K562 (cell line): ENCODE data around the gene PREB. TPM values are rescaled to one million over a fixed set of nuclear protein-coding genes. Genes with fewer than 3 reads are reported as not detected.

Experiments used
- CBX2 ChIP-seq: fragments of 200-600 bp; sonication (generic); IDR thresholded peaks from one replicate; pipeline ENCODE4 v1.6.1; 2012; ENCODE audit warnings: mild to moderate bottlenecking, low read length, inconsistent platforms; ENCODE audit not compliant: insufficient read depth, poor library complexity, severe bottlenecking
- DDX20 ChIP-seq: fragments of 450-650 bp; IDR thresholded peaks from 2 replicates; pipeline ENCODE4 v1.6.1; 2016; ENCODE audit warnings: missing genetic modification characterization, low read depth, mild to moderate bottlenecking, missing compliant biosample characterization, moderate library complexity
- ERF ChIP-seq: fragments of 450-650 bp; formaldehyde crosslinking; IDR thresholded peaks from 2 replicates; pipeline ENCODE4 v1.4.0; 2020; ENCODE audit warnings: mild to moderate bottlenecking, mixed read lengths
- NONO ChIP-seq, 2 experiments: fragments of 200-400 bp in 1 of 2; fragments of 450-650 bp in 1 of 2; formaldehyde crosslinking in 1 of 2; IDR thresholded peaks; 2 replicates each; pipeline ENCODE4 v1.6.1; 2017; ENCODE audit warnings: low read depth in 2 of 2, mild to moderate bottlenecking in 2 of 2, moderate library complexity in 2 of 2, low read length in 1 of 2
- PCBP1 ChIP-seq: fragments of 200-400 bp; formaldehyde crosslinking; IDR thresholded peaks from 2 replicates; pipeline ENCODE4 v1.6.1; 2018; ENCODE audit warnings: mild to moderate bottlenecking, low read depth, low read length; ENCODE audit not compliant: poor library complexity, severe bottlenecking
- PHB ChIP-seq: fragments of 250-450 bp; sonication (Bioruptor Pico); IDR thresholded peaks from 2 replicates; pipeline ENCODE4 v1.5.0; 2021
- RB1 ChIP-seq: fragments of 450-650 bp; IDR thresholded peaks from 2 replicates; pipeline ENCODE4 v1.6.1; 2017; ENCODE audit warnings: low read depth, mild to moderate bottlenecking
- TARDBP ChIP-seq: fragments of 450-650 bp; IDR thresholded peaks from 2 replicates; pipeline ENCODE4 v1.6.1; 2016
- ZNF316 ChIP-seq: fragments of 450-650 bp; IDR thresholded peaks from 2 replicates; pipeline ENCODE4 v1.6.1; 2016
- polyA plus RNA-seq, 8 experiments: library from polyadenylated mRNA; depleted of rRNA in 4 of 8; stranded (reverse) in 5 of 8; unstranded in 3 of 8; fragments of >200 nt; fragmentation: Nextera tagmentation in 2 of 8; fragmentation: Illumina TruSeq in 1 of 8; extraction: Ambion mirVana in 2 of 8; extraction: Trizol in 1 of 8; gene quantifications; 2 replicates each; pipeline versions ENCODE4 v1.2.1 to v1.2.3, GENCODE V29; 2011 to 2014; ENCODE audit warnings: inconsistent platforms in 1 of 8, missing spikeins in 1 of 8
- total RNA-seq, 7 experiments: library from RNA; depleted of rRNA in 6 of 7; stranded (reverse); fragments of >200 nt in 6 of 7; fragmentation: Illumina TruSeq in 2 of 7; extraction: Trizol in 2 of 7; gene quantifications; 2 replicates each; pipeline versions ENCODE4 v1.2.1 to v1.2.3, GENCODE V29; 2011 to 2021; ENCODE audit warnings: low replicate concordance in 1 of 7
- TF ChIP-seq, protein P1 (sequence below): fragments of 250-450 bp; sonication (Bioruptor Pico); IDR thresholded peaks from 2 replicates; pipeline ENCODE4 v1.4.0; 2020
- TF ChIP-seq, protein P2 (sequence below): sonication (generic); formaldehyde crosslinking; IDR thresholded peaks from 2 replicates; pipeline ENCODE4 v1.8.1; 2023; ENCODE audit warnings: mild to moderate bottlenecking, missing genetic modification reagents
- TF ChIP-seq, protein P3 (sequence below): fragments of 250-450 bp; sonication (Bioruptor Pico); IDR thresholded peaks from 2 replicates; pipeline ENCODE4 v1.8.0; 2021; ENCODE audit warnings: moderate library complexity, mild to moderate bottlenecking, inconsistent platforms
- TF ChIP-seq, protein P4 (sequence below): fragments of 450-650 bp; IDR thresholded peaks from 2 replicates; pipeline ENCODE4 v1.6.1; 2018; ENCODE audit not compliant: partially characterized antibody

Gene PREB
- total and polyA plus RNA-seq, 9 of the 15 experiments (the other 6 are each of a cell fraction or from before 2014, with no cell fraction given): 35.1 to 84.2 (median 67.2) TPM

DNA sequence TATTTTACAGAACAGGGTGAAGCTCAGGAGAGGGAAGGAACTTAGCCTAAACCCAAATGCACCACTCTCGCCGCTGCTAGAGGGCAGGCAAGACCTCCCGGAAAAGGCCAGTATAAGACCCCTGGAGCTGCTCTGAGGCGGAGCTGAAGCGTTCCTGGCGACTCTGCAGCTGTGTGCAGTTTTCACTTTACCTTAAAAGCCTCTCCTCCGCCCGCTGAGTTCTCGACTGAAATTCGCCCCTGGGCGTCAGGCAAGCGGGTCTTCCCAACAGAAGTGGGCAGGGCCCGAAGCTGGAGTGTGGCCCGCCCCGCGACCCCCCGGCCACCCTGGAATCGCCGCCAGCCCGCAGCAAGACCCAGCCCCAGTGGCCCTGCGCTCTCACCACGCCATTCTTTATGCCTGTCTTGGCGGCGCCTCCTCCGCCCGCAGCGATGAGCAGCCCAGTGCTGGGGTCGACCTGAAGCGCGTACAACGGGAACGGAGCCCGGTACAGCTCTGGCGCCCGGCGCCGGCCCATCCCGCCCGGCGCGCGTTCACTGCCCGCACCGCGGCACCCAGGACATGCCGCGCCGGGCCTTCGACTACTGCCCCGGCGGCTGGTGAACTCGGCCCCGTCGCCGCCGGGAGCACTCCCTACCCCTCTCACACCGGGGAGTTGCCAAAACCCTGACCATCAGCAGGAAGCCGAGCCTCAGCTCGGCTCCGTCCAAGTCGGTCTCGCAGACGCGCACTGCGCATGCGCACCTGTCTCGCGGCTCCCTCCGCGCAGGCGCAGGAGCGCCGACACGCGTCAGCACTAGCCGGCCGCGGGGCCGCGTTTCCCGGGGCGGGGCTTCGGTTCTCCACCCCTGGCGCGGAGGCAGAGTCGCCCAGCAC lies at the start of gene PREB (continued):
- TF ChIP-seq, protein P1, sequence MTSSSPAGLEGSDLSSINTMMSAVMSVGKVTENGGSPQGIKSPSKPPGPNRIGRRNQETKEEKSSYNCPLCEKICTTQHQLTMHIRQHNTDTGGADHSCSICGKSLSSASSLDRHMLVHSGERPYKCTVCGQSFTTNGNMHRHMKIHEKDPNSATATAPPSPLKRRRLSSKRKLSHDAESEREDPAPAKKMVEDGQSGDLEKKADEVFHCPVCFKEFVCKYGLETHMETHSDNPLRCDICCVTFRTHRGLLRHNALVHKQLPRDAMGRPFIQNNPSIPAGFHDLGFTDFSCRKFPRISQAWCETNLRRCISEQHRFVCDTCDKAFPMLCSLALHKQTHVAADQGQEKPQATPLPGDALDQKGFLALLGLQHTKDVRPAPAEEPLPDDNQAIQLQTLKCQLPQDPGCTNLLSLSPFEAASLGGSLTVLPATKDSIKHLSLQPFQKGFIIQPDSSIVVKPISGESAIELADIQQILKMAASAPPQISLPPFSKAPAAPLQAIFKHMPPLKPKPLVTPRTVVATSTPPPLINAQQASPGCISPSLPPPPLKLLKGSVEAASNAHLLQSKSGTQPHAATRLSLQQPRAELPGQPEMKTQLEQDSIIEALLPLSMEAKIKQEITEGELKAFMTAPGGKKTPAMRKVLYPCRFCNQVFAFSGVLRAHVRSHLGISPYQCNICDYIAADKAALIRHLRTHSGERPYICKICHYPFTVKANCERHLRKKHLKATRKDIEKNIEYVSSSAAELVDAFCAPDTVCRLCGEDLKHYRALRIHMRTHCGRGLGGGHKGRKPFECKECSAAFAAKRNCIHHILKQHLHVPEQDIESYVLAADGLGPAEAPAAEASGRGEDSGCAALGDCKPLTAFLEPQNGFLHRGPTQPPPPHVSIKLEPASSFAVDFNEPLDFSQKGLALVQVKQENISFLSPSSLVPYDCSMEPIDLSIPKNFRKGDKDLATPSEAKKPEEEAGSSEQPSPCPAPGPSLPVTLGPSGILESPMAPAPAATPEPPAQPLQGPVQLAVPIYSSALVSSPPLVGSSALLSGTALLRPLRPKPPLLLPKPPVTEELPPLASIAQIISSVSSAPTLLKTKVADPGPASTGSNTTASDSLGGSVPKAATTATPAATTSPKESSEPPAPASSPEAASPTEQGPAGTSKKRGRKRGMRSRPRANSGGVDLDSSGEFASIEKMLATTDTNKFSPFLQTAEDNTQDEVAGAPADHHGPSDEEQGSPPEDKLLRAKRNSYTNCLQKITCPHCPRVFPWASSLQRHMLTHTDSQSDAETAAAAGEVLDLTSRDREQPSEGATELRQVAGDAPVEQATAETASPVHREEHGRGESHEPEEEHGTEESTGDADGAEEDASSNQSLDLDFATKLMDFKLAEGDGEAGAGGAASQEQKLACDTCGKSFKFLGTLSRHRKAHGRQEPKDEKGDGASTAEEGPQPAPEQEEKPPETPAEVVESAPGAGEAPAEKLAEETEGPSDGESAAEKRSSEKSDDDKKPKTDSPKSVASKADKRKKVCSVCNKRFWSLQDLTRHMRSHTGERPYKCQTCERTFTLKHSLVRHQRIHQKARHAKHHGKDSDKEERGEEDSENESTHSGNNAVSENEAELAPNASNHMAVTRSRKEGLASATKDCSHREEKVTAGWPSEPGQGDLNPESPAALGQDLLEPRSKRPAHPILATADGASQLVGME (CRISPR knock-in tag): peak; percentile 14; the same call in 1 of the 2 replicates
- TF ChIP-seq DDX20 (tag) (no peak), ERF (0 out of 2 replicates have a peak, but pooled peaks have one; percentile 36), NONO (IDR thresholded peaks at IDR 0.05; ENCODE audit: low read depth in 2 of 2, low read length in 1 of 2) (0 out of 4 replicates have a peak, but pooled peaks of 1 of the 2 experiments have one; percentile 16), TARDBP (peak; percentile 21; the same call in 1 of the 2 replicates), RB1 (peak; percentile 84; the same call in 1 of the 2 replicates), PCBP1 (peak; percentile 74), PHB (CRISPR knock-in tag) (no peak), CBX2 (no peak), ZNF316 (no peak)
- TF ChIP-seq, protein P2, sequence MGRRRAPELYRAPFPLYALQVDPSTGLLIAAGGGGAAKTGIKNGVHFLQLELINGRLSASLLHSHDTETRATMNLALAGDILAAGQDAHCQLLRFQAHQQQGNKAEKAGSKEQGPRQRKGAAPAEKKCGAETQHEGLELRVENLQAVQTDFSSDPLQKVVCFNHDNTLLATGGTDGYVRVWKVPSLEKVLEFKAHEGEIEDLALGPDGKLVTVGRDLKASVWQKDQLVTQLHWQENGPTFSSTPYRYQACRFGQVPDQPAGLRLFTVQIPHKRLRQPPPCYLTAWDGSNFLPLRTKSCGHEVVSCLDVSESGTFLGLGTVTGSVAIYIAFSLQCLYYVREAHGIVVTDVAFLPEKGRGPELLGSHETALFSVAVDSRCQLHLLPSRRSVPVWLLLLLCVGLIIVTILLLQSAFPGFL (CRISPR knock-in tag): no peak
- TF ChIP-seq, protein P3, sequence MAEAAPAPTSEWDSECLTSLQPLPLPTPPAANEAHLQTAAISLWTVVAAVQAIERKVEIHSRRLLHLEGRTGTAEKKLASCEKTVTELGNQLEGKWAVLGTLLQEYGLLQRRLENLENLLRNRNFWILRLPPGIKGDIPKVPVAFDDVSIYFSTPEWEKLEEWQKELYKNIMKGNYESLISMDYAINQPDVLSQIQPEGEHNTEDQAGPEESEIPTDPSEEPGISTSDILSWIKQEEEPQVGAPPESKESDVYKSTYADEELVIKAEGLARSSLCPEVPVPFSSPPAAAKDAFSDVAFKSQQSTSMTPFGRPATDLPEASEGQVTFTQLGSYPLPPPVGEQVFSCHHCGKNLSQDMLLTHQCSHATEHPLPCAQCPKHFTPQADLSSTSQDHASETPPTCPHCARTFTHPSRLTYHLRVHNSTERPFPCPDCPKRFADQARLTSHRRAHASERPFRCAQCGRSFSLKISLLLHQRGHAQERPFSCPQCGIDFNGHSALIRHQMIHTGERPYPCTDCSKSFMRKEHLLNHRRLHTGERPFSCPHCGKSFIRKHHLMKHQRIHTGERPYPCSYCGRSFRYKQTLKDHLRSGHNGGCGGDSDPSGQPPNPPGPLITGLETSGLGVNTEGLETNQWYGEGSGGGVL (CRISPR knock-in tag): no peak
- TF ChIP-seq, protein P4, sequence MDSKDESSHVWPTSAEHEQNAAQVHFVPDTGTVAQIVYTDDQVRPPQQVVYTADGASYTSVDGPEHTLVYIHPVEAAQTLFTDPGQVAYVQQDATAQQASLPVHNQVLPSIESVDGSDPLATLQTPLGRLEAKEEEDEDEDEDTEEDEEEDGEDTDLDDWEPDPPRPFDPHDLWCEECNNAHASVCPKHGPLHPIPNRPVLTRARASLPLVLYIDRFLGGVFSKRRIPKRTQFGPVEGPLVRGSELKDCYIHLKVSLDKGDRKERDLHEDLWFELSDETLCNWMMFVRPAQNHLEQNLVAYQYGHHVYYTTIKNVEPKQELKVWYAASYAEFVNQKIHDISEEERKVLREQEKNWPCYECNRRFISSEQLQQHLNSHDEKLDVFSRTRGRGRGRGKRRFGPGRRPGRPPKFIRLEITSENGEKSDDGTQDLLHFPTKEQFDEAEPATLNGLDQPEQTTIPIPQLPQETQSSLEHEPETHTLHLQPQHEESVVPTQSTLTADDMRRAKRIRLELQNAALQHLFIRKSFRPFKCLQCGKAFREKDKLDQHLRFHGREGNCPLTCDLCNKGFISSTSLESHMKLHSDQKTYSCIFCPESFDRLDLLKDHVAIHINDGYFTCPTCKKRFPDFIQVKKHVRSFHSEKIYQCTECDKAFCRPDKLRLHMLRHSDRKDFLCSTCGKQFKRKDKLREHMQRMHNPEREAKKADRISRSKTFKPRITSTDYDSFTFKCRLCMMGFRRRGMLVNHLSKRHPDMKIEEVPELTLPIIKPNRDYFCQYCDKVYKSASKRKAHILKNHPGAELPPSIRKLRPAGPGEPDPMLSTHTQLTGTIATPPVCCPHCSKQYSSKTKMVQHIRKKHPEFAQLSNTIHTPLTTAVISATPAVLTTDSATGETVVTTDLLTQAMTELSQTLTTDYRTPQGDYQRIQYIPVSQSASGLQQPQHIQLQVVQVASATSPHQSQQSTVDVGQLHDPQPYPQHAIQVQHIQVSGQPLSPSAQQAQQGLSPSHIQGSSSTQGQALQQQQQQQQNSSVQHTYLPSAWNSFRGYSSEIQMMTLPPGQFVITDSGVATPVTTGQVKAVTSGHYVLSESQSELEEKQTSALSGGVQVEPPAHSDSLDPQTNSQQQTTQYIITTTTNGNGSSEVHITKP: peak; percentile 8
